K562 (cell line): ENCODE results near the gene MYO1E. TPM values are rescaled to one million over a fixed set of nuclear protein-coding genes. Genes with fewer than 3 reads are reported as not detected.

Experiments used
- ATAC-seq: fragments of 200-7000 bp; cut with Tn5 transposase; 3 replicates; pipeline ENCODE4 v1.9.1; 2020; ENCODE audit warnings: moderate library complexity
- BruUV-seq: library from RNA; stranded (reverse); fragments of 400-500 nt; replicated peaks from 2 replicates; lab custom pipeline; 2021; lab: Mats Ljungman, UMichigan
- CTCF ChIA-PET: fragments of 300-600 bp; formaldehyde crosslinking; extraction: SDS; loops from one replicate; lab custom pipeline; 2021; ENCODE audit warnings: low intra/inter-chr PET ratio; lab: Yijun Ruan, JAX
- POLR2A ChIA-PET: fragments of 300-600, 350-650 bp; sonication (Branson Sonifier 250); formaldehyde crosslinking; extraction: SDS; loops from one replicate; lab custom pipeline; 2021; ENCODE audit warnings: antibody characterized with exemption, inconsistent platforms; lab: Yijun Ruan, JAX
- DNase-seq, 4 experiments: peaks; one replicate each; pipeline versions ENCODE4 v3.0.0 to v3.0.0-alpha.2; 2011 to 2018; ENCODE audit warnings: low spot score in 3 of 4, mixed read lengths in 3 of 4; ENCODE audit errors: extremely low read depth in 1 of 4
- FAIRE-seq: peaks from 2 replicates; lab custom pipeline; 2011; peaks lifted over from hg19 to GRCh38; lab: Jason Lieb, UNC
- H2AFZ ChIP-seq: 2 replicates; pipeline ENCODE4 v1.6.0; 2011; ENCODE audit warnings: low read depth, low read length, control low read depth, inconsistent platforms
- H3K27ac ChIP-seq: fragments of 200-600 bp; 3 replicates; pipeline ENCODE4 v1.8.0; 2011; ENCODE audit warnings: low read depth, mild to moderate bottlenecking, control low read depth, inconsistent platforms, low read length, moderate library complexity, mixed read lengths; ENCODE audit errors: extremely low read depth
- H3K27me3 ChIP-seq, 2 experiments: fragments of 300-600 bp in 1 of 2; 2 replicates in 1 of 2; 3 replicates in 1 of 2; pipeline versions ENCODE4 v1.6.0 to v1.8.0; 2011; ENCODE audit warnings: inconsistent platforms in 2 of 2, low read length in 2 of 2, mild to moderate bottlenecking in 1 of 2, mixed read lengths in 1 of 2, moderate library complexity in 1 of 2; ENCODE audit not compliant: control insufficient read depth in 2 of 2, insufficient read depth in 2 of 2
- H3K36me3 ChIP-seq: fragments of 300-600 bp; 3 replicates; pipeline ENCODE4 v1.8.0; 2011; ENCODE audit warnings: mild to moderate bottlenecking, low read length, inconsistent platforms; ENCODE audit not compliant: control insufficient read depth, insufficient read depth
- H3K4me1 ChIP-seq, 2 experiments: fragments of 200-600 bp in 1 of 2; replicated peaks in 1 of 2; 2 replicates in 1 of 2; 3 replicates in 1 of 2; pipeline versions ENCODE4 v1.5.1 to v1.8.0; 2011; ENCODE audit warnings: inconsistent platforms in 2 of 2, low read length in 2 of 2, mild to moderate bottlenecking in 1 of 2, mixed read lengths in 1 of 2, moderate library complexity in 1 of 2; ENCODE audit not compliant: control insufficient read depth in 2 of 2, insufficient read depth in 2 of 2
- H3K4me2 ChIP-seq: 2 replicates; pipeline ENCODE4 v1.6.1; 2011; ENCODE audit warnings: low read length, control low read depth, inconsistent platforms, mixed read lengths; ENCODE audit not compliant: insufficient read depth
- H3K4me3 ChIP-seq: fragments of 200-600 bp; sonication (generic), shearing (Covaris generic); 2 replicates; pipeline ENCODE4 v1.5.1; 2016; ENCODE audit warnings: control low read depth, inconsistent platforms
- H3K79me2 ChIP-seq: fragments of 200-600 bp; 3 replicates; pipeline ENCODE4 v1.8.0; 2011; ENCODE audit warnings: low read length, inconsistent platforms; ENCODE audit not compliant: control insufficient read depth, insufficient read depth
- H3K9ac ChIP-seq, 2 experiments: 2 replicates each; pipeline versions ENCODE4 v1.6.0 to v1.6.1; 2011; ENCODE audit warnings: low read depth in 2 of 2, low read length in 2 of 2, control low read depth in 1 of 2, inconsistent platforms in 1 of 2, mild to moderate bottlenecking in 1 of 2, mixed read lengths in 1 of 2; ENCODE audit not compliant: insufficient read depth in 1 of 2
- H3K9me1 ChIP-seq: one replicate; pipeline ENCODE4 v1.6.0; 2011; ENCODE audit warnings: inconsistent platforms, mild to moderate bottlenecking, low read length, moderate library complexity; ENCODE audit not compliant: control insufficient read depth, insufficient read depth
- H3K9me3 ChIP-seq: replicated peaks from 2 replicates; pipeline ENCODE4 v1.5.1; 2011; ENCODE audit warnings: low read depth, low read length, inconsistent platforms; ENCODE audit not compliant: control insufficient read depth, insufficient read depth
- H4K20me1 ChIP-seq: replicated peaks from 2 replicates; pipeline ENCODE4 v1.6.1; 2011; ENCODE audit warnings: low read length, inconsistent platforms, mixed read lengths; ENCODE audit not compliant: control insufficient read depth, insufficient read depth
- CBFA2T2 ChIP-seq: fragments of 450-650 bp; conservative IDR thresholded peaks from 2 replicates; pipeline ENCODE4 v1.6.1; 2017; ENCODE audit warnings: mild to moderate bottlenecking
- FOXJ2 ChIP-seq: fragments of 200-800 bp; sonication (Bioruptor generic); IDR thresholded peaks from 2 replicates; pipeline ENCODE4 v1.6.1; 2016; ENCODE audit warnings: missing genetic modification characterization, missing compliant biosample characterization
- PCBP1 ChIP-seq: fragments of 200-400 bp; formaldehyde crosslinking; IDR thresholded peaks from 2 replicates; pipeline ENCODE4 v1.6.1; 2018; ENCODE audit warnings: mild to moderate bottlenecking, low read depth, low read length; ENCODE audit not compliant: poor library complexity, severe bottlenecking
- RBM25 ChIP-seq: fragments of 200-400 bp; formaldehyde crosslinking; IDR thresholded peaks from 2 replicates; pipeline ENCODE4 v1.6.1; 2018; ENCODE audit warnings: low read length, low read depth, moderate library complexity; ENCODE audit not compliant: severe bottlenecking
- RFX1 ChIP-seq: fragments of 450-650 bp; IDR thresholded peaks from 2 replicates; pipeline ENCODE4 v1.6.1; 2016; ENCODE audit warnings: mild to moderate bottlenecking, moderate library complexity
- RREB1 ChIP-seq: fragments of 250-450 bp; sonication (Bioruptor Pico); IDR thresholded peaks from 2 replicates; pipeline ENCODE4 v1.4.0; 2020
- SIN3A ChIP-seq, 2 experiments: fragments of 150-350 bp in 1 of 2; IDR thresholded peaks; 2 replicates each; pipeline ENCODE4 v1.6.1; 2011 to 2016; ENCODE audit warnings: borderline replicate concordance in 2 of 2, low read depth in 2 of 2, low read length in 2 of 2, mild to moderate bottlenecking in 2 of 2, moderate library complexity in 2 of 2; ENCODE audit not compliant: control insufficient read depth in 1 of 2
- SNRNP70 ChIP-seq: fragments of 200-400 bp; formaldehyde crosslinking; optimal IDR thresholded peaks from 2 replicates; pipeline ENCODE3; 2017; ENCODE audit warnings: low read depth, low read length
- ZNF655 ChIP-seq: fragments of 250-450 bp; sonication (Bioruptor Pico); IDR thresholded peaks from 2 replicates; pipeline ENCODE4 v1.5.0; 2021
- ZNF668 ChIP-seq: fragments of 250-450 bp; sonication (Bioruptor Pico); IDR thresholded peaks from 2 replicates; pipeline ENCODE4 v1.8.0; 2022; ENCODE audit warnings: mild to moderate bottlenecking, inconsistent platforms
- WGBS: fragments of 100-300 bp; shearing (Covaris generic); methylation state at CpG from one replicate; pipeline ENCODE4 v1.1.6; 2016; ENCODE audit warnings: low coverage, mixed read lengths; ENCODE audit not compliant: insufficient coverage; ENCODE audit errors: missing lambda C conversion rate; 5-methylcytosine and 5-hydroxymethylcytosine counted together
- in situ Hi-C: fragments of 300-500 bp; cut with MboI; formaldehyde crosslinking; loops from 4 replicates; pipeline ENCODE4 v1.15.0; 2018; ENCODE audit warnings: inconsistent platforms, mixed read lengths
- intact Hi-C: fragments of 100-400 bp; cut with micrococcal nuclease; formaldehyde crosslinking; loops from 2 replicates; pipeline ENCODE4 v1.14.2; 2022
- polyA plus RNA-seq, 8 experiments: library from polyadenylated mRNA; depleted of rRNA in 4 of 8; stranded (reverse) in 5 of 8; unstranded in 3 of 8; fragments of >200 nt; fragmentation: Nextera tagmentation in 2 of 8; fragmentation: Illumina TruSeq in 1 of 8; extraction: Ambion mirVana in 2 of 8; extraction: Trizol in 1 of 8; gene quantifications; 2 replicates each; pipeline versions ENCODE4 v1.2.1 to v1.2.3, GENCODE V29; 2011 to 2014; ENCODE audit warnings: inconsistent platforms in 1 of 8, missing spikeins in 1 of 8
- total RNA-seq, 7 experiments: library from RNA; depleted of rRNA in 6 of 7; stranded (reverse); fragments of >200 nt in 6 of 7; fragmentation: Illumina TruSeq in 2 of 7; extraction: Trizol in 2 of 7; gene quantifications; 2 replicates each; pipeline versions ENCODE4 v1.2.1 to v1.2.3, GENCODE V29; 2011 to 2021; ENCODE audit warnings: low replicate concordance in 1 of 7

Gene MYO1E
- total and polyA plus RNA-seq, 9 of the 15 experiments (the other 6 are each of a cell fraction or from before 2014, with no cell fraction given), result under 0.01 to 0.44 (median 0.01) TPM; not detected in 6

- ATAC-seq (no peak), FAIRE-seq (no peak)
Observed at GRCh38 chr15:59216911-59217310, 155.8 kb downstream of the MYO1E start.

More at GRCh38 chr15:59216911-59217310, 155.8 kb downstream of the MYO1E start:
- CTCF ChIA-PET, result no interaction called here
- WGBS, result 2% methylated on average over 5 of the region's 5 CpGs
- no peaks in the 10 kb centered on the region for H4K20me1 ChIP-seq
- DNase-seq, result no peak
- H3K9me1 ChIP-seq, result no peaks in the 10 kb centered on the region
- H3K9me3 ChIP-seq, result no peaks in the 10 kb centered on the region
- no peak overlapping the region for H3K9ac ChIP-seq
- no peak for TF ChIP-seq CBFA2T2
- TF ChIP-seq ZNF655 (CRISPR knock-in tag), result no peak
- TF ChIP-seq ZNF668 (CRISPR knock-in tag), result no peak
- no peak for TF ChIP-seq FOXJ2 (tag)
- no peak for TF ChIP-seq SNRNP70
- no peak for TF ChIP-seq RREB1 (CRISPR knock-in tag)
- TF ChIP-seq RFX1, result no peak
- TF ChIP-seq RBM25, result no peak
- TF ChIP-seq SIN3A (IDR thresholded peaks at IDR 0.05; ENCODE audit: borderline replicate concordance in 2 of 2, control insufficient read depth in 1 of 2, low read depth in 2 of 2, low read length in 2 of 2), result no peak
- TF ChIP-seq PCBP1, result no peak
- H3K4me1 ChIP-seq, result no peaks in the 10 kb centered on the region
- no peaks in the 10 kb centered on the region for H3K79me2 ChIP-seq
- no peaks in the 10 kb centered on the region for H3K36me3 ChIP-seq
- no peak overlapping the region for H3K4me2 ChIP-seq
- no TSS peak for BruUV-seq
- peaks cover 10 to 11% of the 10 kb centered on the region in 2 experiments; a peak in 2 of 5 replicates for H3K27me3 ChIP-seq
- POLR2A ChIA-PET, result interaction anchor here (1.5 kb wide), 1 partner anchor 12 kb away, joined by 6 read pairs; no protein-coding TSS in a partner anchor
- no peak overlapping the region for H3K4me3 ChIP-seq
- no peak overlapping the region for H3K27ac ChIP-seq
- intact Hi-C loops, result no loop called here
- in situ Hi-C loops, result no loop called here
- no peak overlapping the region for H2AFZ ChIP-seq
